HCT116 (cell line): ENCODE data around the gene RCC2. TPM values are rescaled to one million over a fixed set of nuclear protein-coding genes. Genes with fewer than 3 reads are reported as not detected.

Experiments
- ATAC-seq: fragments of 200-7000 bp; cut with Tn5 transposase; 2 replicates; pipeline ENCODE4 v1.9.1; 2020; ENCODE audit warnings: mild to moderate bottlenecking, moderate library complexity
- BruUV-seq: library from RNA; stranded (reverse); fragments of 400-500 nt; replicated peaks from 2 replicates; lab custom pipeline; 2021; lab: Mats Ljungman, UMichigan
- CTCF ChIA-PET: fragments of 300-600 bp; sonication (Branson Sonifier 250); formaldehyde crosslinking; loops from one replicate; lab custom pipeline; 2021; ENCODE audit warnings: antibody characterized with exemption; lab: Charles Lee
- POLR2A ChIA-PET: fragments of 300-600, 350-600 bp; sonication (Branson Sonifier 250); formaldehyde crosslinking; loops from one replicate; lab custom pipeline; 2021; ENCODE audit warnings: antibody characterized with exemption; lab: Charles Lee
- RAD21 ChIA-PET, 2 experiments: fragments of 300-600 bp; sonication (Branson Sonifier 250); formaldehyde crosslinking; loops; one replicate each; lab custom pipeline; 2023; ENCODE audit warnings: low total read pairs in 2 of 2; ENCODE audit not compliant: uncharacterized antibody in 2 of 2, unreplicated experiment in 2 of 2, low non-redundant PET in 1 of 2; lab: Charles Lee
- DNase-seq: peaks from one replicate; pipeline ENCODE4 v3.0.0-alpha.2; 2010; ENCODE audit warnings: low read depth, low spot score
- H2AFZ ChIP-seq: fragments of 200-600 bp; shearing (Covaris generic), sonication (generic); 2 replicates; pipeline ENCODE4 v1.6.1; 2017; ENCODE audit warnings: low read depth, mixed run types, mixed read lengths, antibody characterized with exemption, low read length; ENCODE audit not compliant: poor library complexity, severe bottlenecking
- H3K27ac ChIP-seq: 2 replicates; pipeline ENCODE4 v1.5.1; 2012; ENCODE audit warnings: low read depth, low read length
- H3K27me3 ChIP-seq: fragments of 200-600 bp; sonication (generic); 2 replicates; pipeline ENCODE4 v1.6.1; 2016; ENCODE audit warnings: mixed run types, low read length, mixed read lengths; ENCODE audit not compliant: insufficient read depth
- H3K36me3 ChIP-seq, 2 experiments: fragments of 200-500 bp in 1 of 2; fragments of 200-600 bp in 1 of 2; sonication (Bioruptor generic) in 1 of 2; sonication (generic) in 1 of 2; 2 replicates each; pipeline versions ENCODE4 v1.5.1 to v1.6.1; 2014 to 2016; ENCODE audit warnings: low read length in 2 of 2, inconsistent platforms in 1 of 2, mixed read lengths in 1 of 2, mixed run types in 1 of 2; ENCODE audit not compliant: insufficient read depth in 2 of 2, control insufficient read depth in 1 of 2
- H3K4me1 ChIP-seq, 2 experiments: fragments of 200-600 bp in 1 of 2; sonication (generic) in 1 of 2; 2 replicates each; pipeline versions ENCODE4 v1.5.1 to v1.6.1; 2012 to 2017; ENCODE audit warnings: low read length in 2 of 2, inconsistent platforms in 1 of 2, mild to moderate bottlenecking in 1 of 2, mixed read lengths in 1 of 2, mixed run types in 1 of 2, moderate library complexity in 1 of 2; ENCODE audit not compliant: insufficient read depth in 2 of 2, control insufficient read depth in 1 of 2
- H3K4me2 ChIP-seq: fragments of 200-600 bp; sonication (generic); 2 replicates; pipeline ENCODE4 v1.6.1; 2017; ENCODE audit warnings: mixed run types, low read length, mixed read lengths
- H3K4me3 ChIP-seq, 2 experiments: fragments of 200-600 bp in 1 of 2; sonication (generic) in 1 of 2; replicated peaks in 1 of 2; 2 replicates each; pipeline ENCODE4 v1.5.1; 2011 to 2016; ENCODE audit warnings: low read length in 2 of 2, control low read depth in 1 of 2, low read depth in 1 of 2, mild to moderate bottlenecking in 1 of 2, mixed read lengths in 1 of 2, mixed run types in 1 of 2
- H3K79me2 ChIP-seq: fragments of 200-600 bp; sonication (generic); 2 replicates; pipeline ENCODE4 v1.6.1; 2017; ENCODE audit warnings: mild to moderate bottlenecking, mixed run types, low read length, moderate library complexity, mixed read lengths; ENCODE audit not compliant: insufficient read depth
- H3K9ac ChIP-seq: fragments of 200-600 bp; sonication (generic); 2 replicates; pipeline ENCODE4 v1.6.1; 2016; ENCODE audit warnings: low read length, mixed read lengths
- H3K9me2 ChIP-seq: fragments of 200-600 bp; sonication (generic), shearing (Covaris generic); 2 replicates; pipeline ENCODE4 v1.6.1; 2017; ENCODE audit warnings: mixed run types, mild to moderate bottlenecking, moderate library complexity; ENCODE audit not compliant: insufficient read depth
- H3K9me3 ChIP-seq, 2 experiments: fragments of 200-500 bp in 1 of 2; fragments of 200-600 bp in 1 of 2; sonication (Bioruptor generic) in 1 of 2; sonication (generic) in 1 of 2; 2 replicates each; pipeline ENCODE4 v1.6.1; 2014 to 2017; ENCODE audit warnings: low read length in 2 of 2, mixed read lengths in 2 of 2, inconsistent platforms in 1 of 2, low read depth in 1 of 2, mild to moderate bottlenecking in 1 of 2, mixed run types in 1 of 2, moderate library complexity in 1 of 2; ENCODE audit not compliant: control insufficient read depth in 1 of 2, insufficient read depth in 1 of 2
- H4K20me1 ChIP-seq: fragments of 200-600 bp; sonication (generic), shearing (Covaris generic); 2 replicates; pipeline ENCODE4 v1.6.1; 2017; ENCODE audit warnings: mixed run types, mild to moderate bottlenecking, moderate library complexity; ENCODE audit not compliant: insufficient read depth
- CBX3 ChIP-seq: IDR thresholded peaks from 2 replicates; pipeline ENCODE4 v1.6.1; 2012; ENCODE audit warnings: low read depth
- EGR1 ChIP-seq: IDR thresholded peaks from 2 replicates; pipeline ENCODE4 v1.6.1; 2012; ENCODE audit warnings: low read depth
- ELF1 ChIP-seq: IDR thresholded peaks from 2 replicates; pipeline ENCODE4 v1.6.1; 2012; ENCODE audit warnings: low read depth, borderline replicate concordance
- EZH2phosphoT487 ChIP-seq: fragments of 200-600 bp; IDR thresholded peaks from 2 replicates; pipeline ENCODE4 v1.6.1; 2018; ENCODE audit warnings: antibody characterized with exemption, borderline replicate concordance
- JUND ChIP-seq: IDR thresholded peaks from 2 replicates; pipeline ENCODE4 v1.6.1; 2012
- RAD21 ChIP-seq: IDR thresholded peaks from 2 replicates; pipeline ENCODE4 v1.6.1; 2012; ENCODE audit warnings: low read depth, mild to moderate bottlenecking
- SIN3A ChIP-seq: IDR thresholded peaks from 2 replicates; pipeline ENCODE4 v1.6.1; 2012; ENCODE audit warnings: low read depth
- TCF7L2 ChIP-seq: IDR thresholded peaks from 2 replicates; pipeline ENCODE4 v1.7.0; 2011; ENCODE audit warnings: borderline replicate concordance, inconsistent platforms; ENCODE audit not compliant: insufficient read depth, insufficient read length; ENCODE audit errors: extremely low read depth
- YY1 ChIP-seq: IDR thresholded peaks from 2 replicates; pipeline ENCODE4 v1.6.1; 2011; ENCODE audit warnings: low read length, low read depth, moderate library complexity, mild to moderate bottlenecking; ENCODE audit not compliant: insufficient replicate concordance; ENCODE audit errors: extremely low read depth
- ZFX ChIP-seq: fragments of 450-650 bp; IDR thresholded peaks from 2 replicates; pipeline ENCODE4 v1.6.1; 2017
- ZNF274 ChIP-seq: fragments of 200-500 bp; sonication (Bioruptor generic); IDR thresholded peaks from 2 replicates; pipeline ENCODE4 v1.6.1; 2014; ENCODE audit warnings: mild to moderate bottlenecking, low read depth, low read length, inconsistent platforms
- intact Hi-C: fragments of 100-400 bp; cut with micrococcal nuclease; formaldehyde crosslinking; loops from 2 replicates; pipeline ENCODE4 v1.10.0; 2022
- total RNA-seq: library from RNA; stranded (reverse); gene quantifications from one replicate; pipeline ENCODE4 v1.2.1, GENCODE V29; 2021; ENCODE audit not compliant: unreplicated experiment
- TF ChIP-seq, protein P1 (sequence below), 3 experiments: fragments of 200-600 bp in 1 of 3; sonication (generic) in 1 of 3; IDR thresholded peaks in 2 of 3; conservative IDR thresholded peaks in 1 of 3; 2 replicates each; pipeline ENCODE4 v1.5.1; 2012 to 2017; ENCODE audit warnings: low read depth in 2 of 3, low read length in 2 of 3, antibody characterized with exemption in 1 of 3, borderline replicate concordance in 1 of 3, control low read depth in 1 of 3, mild to moderate bottlenecking in 1 of 3, mixed read lengths in 1 of 3, mixed run types in 1 of 3, moderate library complexity in 1 of 3; ENCODE audit not compliant: insufficient read depth in 1 of 3
- TF ChIP-seq, protein P2 (sequence below): IDR thresholded peaks from 2 replicates; pipeline ENCODE4 v1.6.1; 2012; ENCODE audit warnings: low read depth

Gene RCC2
- total RNA-seq, 1 experiment from 2014 or later, result 178 TPM

DNA sequence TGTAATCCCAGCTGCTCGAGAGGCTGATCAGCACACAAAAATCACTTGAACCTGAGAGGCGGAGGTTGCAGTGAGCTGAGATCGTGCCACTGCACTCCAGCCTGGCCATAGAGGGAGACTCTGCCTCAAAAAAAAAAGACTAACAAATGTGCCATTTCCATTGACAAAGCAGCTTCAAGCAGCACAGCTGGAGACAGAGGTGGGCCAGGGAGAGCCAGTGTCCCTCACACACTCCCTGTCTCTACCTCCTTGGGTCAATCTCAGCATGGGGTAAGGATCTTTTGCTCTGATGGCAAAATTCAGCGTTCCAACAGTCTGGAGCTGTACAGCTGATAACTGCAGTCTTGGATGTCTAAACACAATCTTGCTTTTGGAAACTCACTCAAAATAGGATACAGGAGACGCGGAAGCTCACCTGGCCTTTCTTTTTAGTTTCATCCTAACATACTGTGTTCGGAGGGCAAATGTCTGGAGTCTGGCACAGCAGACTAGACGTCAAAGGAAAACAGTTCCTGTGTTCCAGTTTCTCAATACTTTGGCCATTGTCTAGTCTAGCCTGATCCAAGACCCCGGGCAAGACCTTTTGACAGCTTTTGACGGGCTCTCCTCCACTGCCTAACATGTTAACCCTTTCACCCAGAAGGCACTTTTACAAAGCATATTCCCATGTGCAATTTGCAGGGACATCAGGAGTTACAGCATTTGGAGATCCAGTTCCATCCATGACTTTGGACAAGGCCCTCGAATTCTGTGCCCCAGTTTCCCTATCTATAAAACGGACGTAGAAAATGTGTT is 2.9 kb downstream of the RCC2 start:
- H2AFZ ChIP-seq, result no peak overlapping the region
- peak overlapping the region; percentile 94 to 98 for H3K4me3 ChIP-seq
- H3K4me1 ChIP-seq, result peaks cover 21 to 32% of the 10 kb centered on the region in 2 experiments
- ChIA-PET CTCF (no interaction called here), POLR2A (no interaction called here), RAD21 (no interaction called here)
- intact Hi-C loops, result no loop called here
- no peaks in the 10 kb centered on the region for H3K9me2 ChIP-seq
- peaks cover 6% of the 10 kb centered on the region; the same call in 1 of the 2 replicates for H4K20me1 ChIP-seq
- peaks cover 11 to 45% of the 10 kb centered on the region in 2 experiments; a peak in 3 of 4 replicates for H3K36me3 ChIP-seq
- ATAC-seq, result no peak
- TF ChIP-seq RAD21 (no peak), EZH2phosphoT487 (no peak), ELF1 (no peak), JUND (no peak; the same call in 1 of the 2 replicates), CBX3 (no peak), TCF7L2 (no peak), EGR1 (no peak), YY1 (no peak), ZNF274 (no peak), SIN3A (no peak), ZFX (no peak)
- TF ChIP-seq, protein P1, sequence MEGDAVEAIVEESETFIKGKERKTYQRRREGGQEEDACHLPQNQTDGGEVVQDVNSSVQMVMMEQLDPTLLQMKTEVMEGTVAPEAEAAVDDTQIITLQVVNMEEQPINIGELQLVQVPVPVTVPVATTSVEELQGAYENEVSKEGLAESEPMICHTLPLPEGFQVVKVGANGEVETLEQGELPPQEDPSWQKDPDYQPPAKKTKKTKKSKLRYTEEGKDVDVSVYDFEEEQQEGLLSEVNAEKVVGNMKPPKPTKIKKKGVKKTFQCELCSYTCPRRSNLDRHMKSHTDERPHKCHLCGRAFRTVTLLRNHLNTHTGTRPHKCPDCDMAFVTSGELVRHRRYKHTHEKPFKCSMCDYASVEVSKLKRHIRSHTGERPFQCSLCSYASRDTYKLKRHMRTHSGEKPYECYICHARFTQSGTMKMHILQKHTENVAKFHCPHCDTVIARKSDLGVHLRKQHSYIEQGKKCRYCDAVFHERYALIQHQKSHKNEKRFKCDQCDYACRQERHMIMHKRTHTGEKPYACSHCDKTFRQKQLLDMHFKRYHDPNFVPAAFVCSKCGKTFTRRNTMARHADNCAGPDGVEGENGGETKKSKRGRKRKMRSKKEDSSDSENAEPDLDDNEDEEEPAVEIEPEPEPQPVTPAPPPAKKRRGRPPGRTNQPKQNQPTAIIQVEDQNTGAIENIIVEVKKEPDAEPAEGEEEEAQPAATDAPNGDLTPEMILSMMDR (IDR thresholded peaks at IDR 0.05 in 2 of 3, conservative IDR thresholded peaks at IDR 0.05 in 1 of 3; ENCODE audit: borderline replicate concordance in 1 of 3, insufficient read depth in 1 of 3, low read depth in 2 of 3, low read length in 2 of 3), result no peak
- TF ChIP-seq, protein P2, sequence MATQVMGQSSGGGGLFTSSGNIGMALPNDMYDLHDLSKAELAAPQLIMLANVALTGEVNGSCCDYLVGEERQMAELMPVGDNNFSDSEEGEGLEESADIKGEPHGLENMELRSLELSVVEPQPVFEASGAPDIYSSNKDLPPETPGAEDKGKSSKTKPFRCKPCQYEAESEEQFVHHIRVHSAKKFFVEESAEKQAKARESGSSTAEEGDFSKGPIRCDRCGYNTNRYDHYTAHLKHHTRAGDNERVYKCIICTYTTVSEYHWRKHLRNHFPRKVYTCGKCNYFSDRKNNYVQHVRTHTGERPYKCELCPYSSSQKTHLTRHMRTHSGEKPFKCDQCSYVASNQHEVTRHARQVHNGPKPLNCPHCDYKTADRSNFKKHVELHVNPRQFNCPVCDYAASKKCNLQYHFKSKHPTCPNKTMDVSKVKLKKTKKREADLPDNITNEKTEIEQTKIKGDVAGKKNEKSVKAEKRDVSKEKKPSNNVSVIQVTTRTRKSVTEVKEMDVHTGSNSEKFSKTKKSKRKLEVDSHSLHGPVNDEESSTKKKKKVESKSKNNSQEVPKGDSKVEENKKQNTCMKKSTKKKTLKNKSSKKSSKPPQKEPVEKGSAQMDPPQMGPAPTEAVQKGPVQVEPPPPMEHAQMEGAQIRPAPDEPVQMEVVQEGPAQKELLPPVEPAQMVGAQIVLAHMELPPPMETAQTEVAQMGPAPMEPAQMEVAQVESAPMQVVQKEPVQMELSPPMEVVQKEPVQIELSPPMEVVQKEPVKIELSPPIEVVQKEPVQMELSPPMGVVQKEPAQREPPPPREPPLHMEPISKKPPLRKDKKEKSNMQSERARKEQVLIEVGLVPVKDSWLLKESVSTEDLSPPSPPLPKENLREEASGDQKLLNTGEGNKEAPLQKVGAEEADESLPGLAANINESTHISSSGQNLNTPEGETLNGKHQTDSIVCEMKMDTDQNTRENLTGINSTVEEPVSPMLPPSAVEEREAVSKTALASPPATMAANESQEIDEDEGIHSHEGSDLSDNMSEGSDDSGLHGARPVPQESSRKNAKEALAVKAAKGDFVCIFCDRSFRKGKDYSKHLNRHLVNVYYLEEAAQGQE, result no peak
- H3K9me3 ChIP-seq, result no peaks in the 10 kb centered on the region
- peak overlapping the region; percentile 99 for H3K9ac ChIP-seq
- TSS peak; percentile 26 for BruUV-seq
- no peaks in the 10 kb centered on the region for H3K27me3 ChIP-seq
- H3K4me2 ChIP-seq, result peak overlapping the region; percentile 85
- peak overlapping the region; percentile 98 for H3K27ac ChIP-seq
- H3K79me2 ChIP-seq, result peaks cover 71% of the 10 kb centered on the region
- no peak for DNase-seq
